Activated CD8-positive, alpha-beta T cell treated with anti-CD3 and anti-CD28 coated beads for 36 hours (primary cell): Measurements from ENCODE around the gene ZSCAN10. TPM values are rescaled to one million over a fixed set of nuclear protein-coding genes. Genes with fewer than 3 reads are reported as not detected.
"Not testable (repeated sequence)": the region's sequence is repeated elsewhere in the genome, so short reads cannot be mapped to it uniquely, and the experiment has no call there.

ENCODE experiments used
- ATAC-seq: fragments of 200-7000 bp; cut with Tn5 transposase; one replicate; pipeline ENCODE4 v1.10.0; 2021; ENCODE audit warnings: mild to moderate bottlenecking, moderate library complexity
- CTCF ChIA-PET: fragments of 350-600 bp; sonication (Branson Sonifier 250); formaldehyde crosslinking; loops from one replicate; lab custom pipeline; 2021; ENCODE audit warnings: antibody characterized with exemption; lab: Charles Lee
- POLR2A ChIA-PET: fragments of 350-600 bp; sonication (Branson Sonifier 250); formaldehyde crosslinking; loops from one replicate; lab custom pipeline; 2021; ENCODE audit warnings: antibody characterized with exemption; lab: Charles Lee
- DNase-seq: peaks from one replicate; pipeline ENCODE4 v3.0.0-alpha.2; 2020
- H3K27ac Mint-ChIP-seq: one replicate; pipeline ENCODE4 v1.8.0; 2021; ENCODE audit warnings: mild to moderate bottlenecking, mixed read lengths
- H3K27me3 Mint-ChIP-seq: one replicate; pipeline ENCODE4 v1.8.0; 2021; ENCODE audit warnings: mixed read lengths
- H3K36me3 Mint-ChIP-seq: one replicate; pipeline ENCODE4 v1.8.0; 2021; ENCODE audit warnings: low read depth, mixed read lengths
- H3K4me1 Mint-ChIP-seq: one replicate; pipeline ENCODE4 v1.8.0; 2021; ENCODE audit warnings: low read depth, mixed read lengths
- H3K4me3 Mint-ChIP-seq: one replicate; pipeline ENCODE4 v1.8.0; 2021; ENCODE audit warnings: mild to moderate bottlenecking, moderate library complexity, mixed read lengths
- H3K9me3 Mint-ChIP-seq: one replicate; pipeline ENCODE4 v1.8.0; 2021; ENCODE audit warnings: mixed read lengths
- CTCF ChIP-seq: fragments of 200-600 bp; IDR thresholded peaks from one replicate; pipeline ENCODE4 v1.8.0; 2022; ENCODE audit warnings: antibody characterized with exemption, mild to moderate bottlenecking
- intact Hi-C: fragments of 100-400 bp; cut with micrococcal nuclease; formaldehyde crosslinking; loops from one replicate; pipeline ENCODE4 v1.10.0; 2022
- total RNA-seq, 2 experiments: library from RNA; stranded (reverse); gene quantifications; one replicate each; pipeline ENCODE4 v1.2.3, GENCODE V29; 2021

Gene ZSCAN10
- total RNA-seq, 2 experiments from 2014 or later = 0.09 to 0.25 TPM

- intact Hi-C loops = no loop called here
- no peaks in the 10 kb centered on the region for H3K27me3 Mint-ChIP-seq
- H3K27ac Mint-ChIP-seq = no peak overlapping the region
- H3K36me3 Mint-ChIP-seq = peaks cover 8% of the 10 kb centered on the region
- peaks cover 6% of the 10 kb centered on the region for H3K4me1 Mint-ChIP-seq
- H3K4me3 Mint-ChIP-seq = no peak overlapping the region
- DNase-seq = no peak
- ChIA-PET CTCF (interaction anchor here (1.2 to 2.5 kb wide), 3 partner anchors 8 to 81 kb away, joined by 3 to 15 read pairs (median 4); no protein-coding TSS in a partner anchor), POLR2A (no interaction called here)
- no peak for TF ChIP-seq CTCF
- no peak for ATAC-seq
- H3K9me3 Mint-ChIP-seq = no peaks in the 10 kb centered on the region
These were observed 41.7 kb upstream of the ZSCAN10 start for GRCh38 chr16:3140603-3141427.

- H3K36me3 Mint-ChIP-seq, H3K4me1 Mint-ChIP-seq, ATAC-seq, H3K27ac Mint-ChIP-seq, H3K27me3 Mint-ChIP-seq, DNase-seq, intact Hi-C loops, H3K9me3 Mint-ChIP-seq, H3K4me3 Mint-ChIP-seq: not testable (repeated sequence)
- ChIA-PET POLR2A (interaction anchor here (0.8 to 1.7 kb wide), 3 partner anchors 8 to 11 kb away, joined by 4 to 5 read pairs (median 4); no protein-coding TSS in a partner anchor), CTCF (interaction anchor here (1.0 to 2.5 kb wide), 4 partner anchors 9 to 43 kb away, joined by 3 to 15 read pairs (median 4); no protein-coding TSS in a partner anchor)
These were observed 40.5 kb upstream of the ZSCAN10 start for GRCh38 chr16:3139561-3139960.

- Mint-ChIP-seq H3K36me3 (peaks cover 8% of the 10 kb centered on the region), H3K27me3 (no peaks in the 10 kb centered on the region), H3K9me3 (no peaks in the 10 kb centered on the region), H3K4me1 (peaks cover 7% of the 10 kb centered on the region), H3K27ac (no peak overlapping the region), H3K4me3 (no peak overlapping the region)
- DNase-seq (no peak), ATAC-seq (no peak)
- no peak for TF ChIP-seq CTCF
- CTCF ChIA-PET = interaction anchor here (1.0 to 2.5 kb wide), 3 partner anchors 9 to 44 kb away, joined by 3 to 15 read pairs (median 4); no protein-coding TSS in a partner anchor
- intact Hi-C loops = no loop called here
- POLR2A ChIA-PET = interaction anchor here (0.8 to 1.7 kb wide), 3 partner anchors 9 to 12 kb away, joined by 4 to 5 read pairs (median 4); no protein-coding TSS in a partner anchor
These were observed 39.8 kb upstream of the ZSCAN10 start for GRCh38 chr16:3138823-3139426.

- Mint-ChIP-seq H3K9me3 (no peaks in the 10 kb centered on the region), H3K27me3 (no peaks in the 10 kb centered on the region), H3K4me1 (peaks cover 8% of the 10 kb centered on the region), H3K27ac (no peak overlapping the region), H3K4me3 (no peak overlapping the region), H3K36me3 (peaks cover 8% of the 10 kb centered on the region)
- no peak for DNase-seq
- POLR2A ChIA-PET = interaction anchor here (1.4 kb wide), 1 partner anchor 9 kb away, joined by 4 read pairs; no protein-coding TSS in a partner anchor
- intact Hi-C loops = no loop called here
- no peak for TF ChIP-seq CTCF
- ATAC-seq = no peak
- CTCF ChIA-PET = interaction anchor here (1.0 to 1.2 kb wide), 3 partner anchors 9 to 79 kb away, joined by 3 to 6 read pairs (median 4); no protein-coding TSS in a partner anchor
These were observed 39.2 kb upstream of the ZSCAN10 start for GRCh38 chr16:3138342-3138741.

GRCh38 chr16:3137267-3137666 lies 38.2 kb upstream of the ZSCAN10 start:
- peaks cover 12% of the 10 kb centered on the region for H3K4me1 Mint-ChIP-seq
- ATAC-seq (no peak), DNase-seq (no peak)
- no peak overlapping the region for H3K27ac Mint-ChIP-seq
- no peaks in the 10 kb centered on the region for H3K9me3 Mint-ChIP-seq
- ChIA-PET POLR2A (interaction anchor here (1.1 to 1.4 kb wide), 3 partner anchors 8 to 12 kb away, joined by 4 to 5 read pairs (median 4); no protein-coding TSS in a partner anchor), CTCF (interaction anchor here (1.0 to 1.6 kb wide), 7 partner anchors 8 to 110 kb away, joined by 3 to 6 read pairs (median 4); no protein-coding TSS in a partner anchor)
- TF ChIP-seq CTCF = no peak
- H3K4me3 Mint-ChIP-seq = no peak overlapping the region
- intact Hi-C loops = no loop called here
- H3K36me3 Mint-ChIP-seq = peaks cover 11% of the 10 kb centered on the region
- H3K27me3 Mint-ChIP-seq = no peaks in the 10 kb centered on the region
